Measurements from ENCODE around the gene AGBL2. TPM values are rescaled to one million over a fixed set of nuclear protein-coding genes. Genes with fewer than 3 reads are reported as not detected.
A peak's percentile ranks its signal among the peaks of the same experiment; 100 is the strongest.
"Not testable (repeated sequence)": the region's sequence is repeated elsewhere in the genome, so short reads cannot be mapped to it uniquely, and the experiment has no call there.

Gene AGBL2, protein sequence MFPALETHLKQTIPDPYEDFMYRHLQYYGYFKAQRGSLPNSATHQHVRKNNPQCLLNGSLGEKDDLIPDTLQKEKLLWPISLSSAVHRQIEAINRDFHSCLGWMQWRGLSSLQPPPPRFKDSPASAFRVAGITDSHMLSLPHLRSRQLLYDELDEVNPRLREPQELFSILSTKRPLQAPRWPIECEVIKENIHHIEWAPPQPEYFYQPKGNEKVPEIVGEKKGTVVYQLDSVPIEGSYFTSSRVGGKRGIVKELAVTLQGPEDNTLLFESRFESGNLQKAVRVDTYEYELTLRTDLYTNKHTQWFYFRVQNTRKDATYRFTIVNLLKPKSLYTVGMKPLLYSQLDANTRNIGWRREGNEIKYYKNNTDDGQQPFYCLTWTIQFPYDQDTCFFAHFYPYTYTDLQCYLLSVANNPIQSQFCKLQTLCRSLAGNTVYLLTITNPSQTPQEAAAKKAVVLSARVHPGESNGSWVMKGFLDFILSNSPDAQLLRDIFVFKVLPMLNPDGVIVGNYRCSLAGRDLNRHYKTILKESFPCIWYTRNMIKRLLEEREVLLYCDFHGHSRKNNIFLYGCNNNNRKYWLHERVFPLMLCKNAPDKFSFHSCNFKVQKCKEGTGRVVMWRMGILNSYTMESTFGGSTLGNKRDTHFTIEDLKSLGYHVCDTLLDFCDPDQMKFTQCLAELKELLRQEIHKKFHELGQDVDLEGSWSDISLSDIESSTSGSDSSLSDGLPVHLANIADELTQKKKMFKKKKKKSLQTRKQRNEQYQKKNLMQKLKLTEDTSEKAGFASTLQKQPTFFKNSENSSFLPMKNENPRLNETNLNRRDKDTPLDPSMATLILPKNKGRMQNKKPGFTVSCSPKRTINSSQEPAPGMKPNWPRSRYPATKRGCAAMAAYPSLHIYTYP
- 10 to 100 TPM in 2 of 4 donors, 1 to 10 TPM in 2; 3.3 to 13.5 (median 8.0) TPM for total RNA-seq

GRCh38 chr11:47715082-47715669, at the start of gene AGBL2:
Gene AGBL2, minus strand, starts transcription at chr11:47715369. Its CDS starts 719 bp downstream, at chr11:47714650.
- H3K9me3 ChIP-seq: no peaks in the 10 kb centered on the region
- in situ Hi-C loops (cut with MboI; ENCODE audit: low pct_ligation_motif_present in 1 of 4, low pct_unique_long_range_greater_than_20kb in 1 of 4, low sequenced_read_pairs in 3 of 4) (loop anchor here in 1 of 4 donors (10.0 kb wide), 1 partner anchor 70 kb away; the partner anchor contains the start of gene MTCH2), intact Hi-C loops (cut with DNase I; ENCODE audit: low total_unique reads) (loop anchor here (5.0 kb wide), 1 partner anchor 138 kb away; the partner anchor contains the start of genes KBTBD4 and NDUFS3)
- 0 to 1% methylated on average over 3 to 35 of the region's 35 CpGs for WGBS, 2 donors (ENCODE audit: low coverage in 1 of 2)
- H3K4me3 ChIP-seq: peak within 1 kb of the TSS; percentile 64 to 91 (median 78)
- peak; percentile 89 for DNase-seq
- no peaks in the 10 kb centered on the region for H3K27me3 ChIP-seq
- TF ChIP-seq POLR2AphosphoS5 (IDR thresholded peaks at IDR 0.05) (peak; percentile 76 to 92 (median 92)), POLR2A (IDR thresholded peaks at IDR 0.05) (peak; percentile 79), CTCF (IDR thresholded peaks at IDR 0.05) (no peak), EP300 (IDR thresholded peaks at IDR 0.05; ENCODE audit: low read depth) (no peak)
- H3K4me1 ChIP-seq: peaks cover 0 to 8% (median 5%) of the 10 kb centered on the region in 4 donors
- H3K27ac ChIP-seq: peak within 1 kb of the TSS; percentile 82 to 92 (median 85)
- peaks cover 0 to 27% (median 9%) of the 10 kb centered on the region in 4 donors for H3K36me3 ChIP-seq

DNA sequence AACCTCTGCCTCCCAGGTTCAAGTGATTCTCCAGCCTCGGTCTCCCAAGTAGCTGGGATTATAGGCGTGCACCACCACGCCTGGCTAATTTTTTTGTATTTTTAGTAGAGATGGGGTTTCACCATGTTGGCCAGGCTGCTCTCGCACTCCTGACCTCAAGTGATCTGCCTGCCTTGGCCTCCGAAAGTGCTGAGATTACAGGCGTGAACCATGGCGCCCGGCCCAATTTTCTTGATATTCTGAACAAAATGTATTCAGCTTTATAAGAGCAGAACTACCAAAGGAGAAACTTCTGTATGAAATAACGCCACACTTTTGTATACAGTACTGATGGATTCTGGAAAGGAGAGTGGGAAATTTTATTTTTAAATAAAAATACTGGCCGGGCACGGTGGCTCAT, 44.1 kb upstream of the AGBL2 start:
- DNase-seq; in situ Hi-C loops (cut with MboI; ENCODE audit: low pct_ligation_motif_present in 1 of 4, low pct_unique_long_range_greater_than_20kb in 1 of 4, low sequenced_read_pairs in 3 of 4); H3K27ac ChIP-seq; H3K9me3 ChIP-seq; H3K4me1 ChIP-seq; H3K27me3 ChIP-seq; intact Hi-C loops (cut with DNase I; ENCODE audit: low total_unique reads); H3K4me3 ChIP-seq: not testable (repeated sequence)
- WGBS, 2 donors (ENCODE audit: low coverage in 1 of 2): 90 to 91% methylated on average over 11 of the region's 11 CpGs
- H3K36me3 ChIP-seq: peaks cover 0 to 70% (median 26%) of the 10 kb centered on the region in 4 donors

GRCh38 chr11:47756208-47756607, 41.0 kb upstream of the AGBL2 start:
- H3K4me1 ChIP-seq: no peaks in the 10 kb centered on the region
- intact Hi-C loops (cut with DNase I; ENCODE audit: low total_unique reads): no loop called here
- no peak overlapping the region for H3K27ac ChIP-seq
- 82 to 95% methylated on average over 4 of the region's 4 CpGs for WGBS, 2 donors (ENCODE audit: low coverage in 1 of 2)
- TF ChIP-seq CTCF (IDR thresholded peaks at IDR 0.05) (no peak), EP300 (IDR thresholded peaks at IDR 0.05; ENCODE audit: low read depth) (no peak), POLR2AphosphoS5 (IDR thresholded peaks at IDR 0.05) (no peak), POLR2A (IDR thresholded peaks at IDR 0.05) (no peak)
- no peak overlapping the region for H3K4me3 ChIP-seq
- H3K9me3 ChIP-seq: no peaks in the 10 kb centered on the region
- no peaks in the 10 kb centered on the region for H3K27me3 ChIP-seq
- DNase-seq: no peak
- in situ Hi-C loops (cut with MboI; ENCODE audit: low pct_ligation_motif_present in 1 of 4, low pct_unique_long_range_greater_than_20kb in 1 of 4, low sequenced_read_pairs in 3 of 4): no loop called here
- H3K36me3 ChIP-seq: peaks cover 0 to 74% (median 36%) of the 10 kb centered on the region in 4 donors

GRCh38 chr11:47750725-47751124, 35.6 kb upstream of the AGBL2 start:
- no peaks in the 10 kb centered on the region for H3K4me1 ChIP-seq
- H3K27me3 ChIP-seq: no peaks in the 10 kb centered on the region
- H3K36me3 ChIP-seq: peaks cover 0 to 87% (median 48%) of the 10 kb centered on the region in 4 donors
- DNase-seq: no peak
- no peak overlapping the region for H3K4me3 ChIP-seq
- in situ Hi-C loops (cut with MboI; ENCODE audit: low pct_ligation_motif_present in 1 of 4, low pct_unique_long_range_greater_than_20kb in 1 of 4, low sequenced_read_pairs in 3 of 4): no loop called here
- intact Hi-C loops (cut with DNase I; ENCODE audit: low total_unique reads): no loop called here
- TF ChIP-seq EP300 (IDR thresholded peaks at IDR 0.05; ENCODE audit: low read depth) (no peak), POLR2A (IDR thresholded peaks at IDR 0.05) (no peak), POLR2AphosphoS5 (IDR thresholded peaks at IDR 0.05) (no peak), CTCF (IDR thresholded peaks at IDR 0.05) (no peak)
- no peak overlapping the region for H3K27ac ChIP-seq
- WGBS, 2 donors (ENCODE audit: low coverage in 1 of 2): 79 to 82% methylated on average over 5 of the region's 5 CpGs
- H3K9me3 ChIP-seq: no peaks in the 10 kb centered on the region

DNA sequence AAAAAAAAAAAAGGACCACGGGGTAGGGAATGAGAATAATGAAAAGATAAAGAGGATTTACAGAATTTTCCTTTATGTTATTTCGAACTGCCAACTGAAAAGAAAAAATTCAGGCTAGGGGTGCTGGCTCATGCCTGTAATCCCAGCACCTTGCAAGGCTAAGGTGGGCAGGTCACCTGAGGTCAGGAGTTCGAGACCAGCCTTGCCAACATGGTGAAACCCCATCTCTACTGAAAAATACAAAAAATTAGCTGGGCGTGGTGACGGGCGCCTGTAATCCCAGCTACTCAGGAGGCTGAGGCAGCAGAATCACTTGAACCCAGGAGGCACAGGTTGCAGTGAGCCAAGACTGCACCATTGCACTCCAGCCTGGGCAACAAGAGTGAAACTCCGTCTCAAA, 27.3 kb upstream of the AGBL2 start:
- H3K4me1 ChIP-seq; H3K27ac ChIP-seq; intact Hi-C loops (cut with DNase I; ENCODE audit: low total_unique reads); H3K9me3 ChIP-seq; DNase-seq; H3K27me3 ChIP-seq; H3K4me3 ChIP-seq: not testable (repeated sequence)
- in situ Hi-C loops (cut with MboI; ENCODE audit: low pct_ligation_motif_present in 1 of 4, low pct_unique_long_range_greater_than_20kb in 1 of 4, low sequenced_read_pairs in 3 of 4): loop anchor here in 1 of 4 donors (25.0 kb wide), 1 partner anchor 455 kb away; no protein-coding TSS in a partner anchor
- peaks cover 0 to 80% (median 43%) of the 10 kb centered on the region in 4 donors for H3K36me3 ChIP-seq
- WGBS, 2 donors (ENCODE audit: low coverage in 1 of 2): 89 to 96% methylated on average over 5 to 7 of the region's 7 CpGs

DNA sequence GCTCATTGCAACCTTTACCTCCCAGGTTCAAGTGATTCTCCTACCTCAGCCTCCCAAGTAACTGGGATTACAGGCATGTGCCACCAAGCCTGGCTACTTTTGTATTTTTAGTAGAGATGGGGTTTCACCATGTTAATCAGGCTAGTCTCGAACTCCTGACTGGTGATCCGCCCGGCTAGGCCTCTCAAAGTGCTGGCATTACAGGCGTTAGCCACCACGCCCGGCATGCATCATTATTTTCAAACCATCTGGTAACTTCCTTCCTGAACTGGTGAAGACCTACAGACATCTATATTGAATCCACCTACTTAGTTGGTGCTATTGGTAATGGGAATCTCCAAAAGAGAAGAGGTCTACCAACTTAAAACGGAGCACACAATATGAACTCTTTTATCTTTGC, 22.6 kb upstream of the AGBL2 start:
- 80 to 92% methylated on average over 2 to 7 of the region's 7 CpGs for WGBS, 2 donors (ENCODE audit: low coverage in 1 of 2)
- intact Hi-C loops (cut with DNase I; ENCODE audit: low total_unique reads): loop anchor here (10.0 kb wide), 1 partner anchor 87 kb away; no protein-coding TSS in a partner anchor
- not testable (repeated sequence) for H3K4me1 ChIP-seq, DNase-seq, H3K27ac ChIP-seq, H3K4me3 ChIP-seq, H3K9me3 ChIP-seq, H3K27me3 ChIP-seq
- peaks cover 0 to 76% (median 37%) of the 10 kb centered on the region in 4 donors for H3K36me3 ChIP-seq
- in situ Hi-C loops (cut with MboI; ENCODE audit: low pct_ligation_motif_present in 1 of 4, low pct_unique_long_range_greater_than_20kb in 1 of 4, low sequenced_read_pairs in 3 of 4): loop anchor here in 1 of 4 donors (25.0 kb wide), 1 partner anchor 451 kb away; no protein-coding TSS in a partner anchor
